NCI-H2171 treated with DMSO at 0.1 percent for 48 hours (cell line): ENCODE results near the gene AVL9.

Source experiments
- DNase-seq: peaks from one replicate; lab custom pipeline; 2025; lab: John Stamatoyannopoulos, UW

Gene AVL9

GRCh38 chr7:32533276-32534029 lies 38.2 kb downstream of the AVL9 start:
- DNase-seq = no peak

GRCh38 chr7:32535162-32535702 lies 39.9 kb downstream of the AVL9 start:
- no peak for DNase-seq

GRCh38 chr7:32536016-32536415 lies 40.7 kb downstream of the AVL9 start:
- DNase-seq = no peak

- DNase-seq = no peak
Observed at GRCh38 chr7:32536585-32536984, 41.3 kb downstream of the AVL9 start.

GRCh38 chr7:32537760-32538159 lies 42.5 kb downstream of the AVL9 start:
- DNase-seq = no peak

- DNase-seq = no peak
Observed at GRCh38 chr7:32539366-32539765, 44.1 kb downstream of the AVL9 start.

GRCh38 chr7:32539919-32540531 lies 44.7 kb downstream of the AVL9 start:
- DNase-seq = no peak

- DNase-seq = no peak
Observed at GRCh38 chr7:32542595-32542994, 47.3 kb downstream of the AVL9 start.

- DNase-seq = no peak
Observed at GRCh38 chr7:32559480-32559879, 64.2 kb downstream of the AVL9 start.

GRCh38 chr7:32560075-32560474 lies 64.8 kb downstream of the AVL9 start:
- DNase-seq = no peak

- no peak for DNase-seq
Observed at GRCh38 chr7:32561613-32562012, 66.3 kb downstream of the AVL9 start.

GRCh38 chr7:32564542-32564941 lies 69.3 kb downstream of the AVL9 start:
- DNase-seq = no peak

GRCh38 chr7:32569388-32570289 lies 74.3 kb downstream of the AVL9 start:
- DNase-seq = no peak

- DNase-seq = no peak
Observed at GRCh38 chr7:32573110-32573687, 77.9 kb downstream of the AVL9 start.

GRCh38 chr7:32574626-32575025 lies 79.3 kb downstream of the AVL9 start:
- DNase-seq = no peak

GRCh38 chr7:32577421-32577820 lies 82.1 kb downstream of the AVL9 start:
- DNase-seq = no peak

GRCh38 chr7:32579776-32580175 lies 84.5 kb downstream of the AVL9 start:
- DNase-seq = no peak

GRCh38 chr7:32580646-32581045 lies 85.4 kb downstream of the AVL9 start:
- DNase-seq = no peak

GRCh38 chr7:32582036-32582435 lies 86.7 kb downstream of the AVL9 start:
- no peak for DNase-seq

- peak; percentile 90 for DNase-seq
Observed at GRCh38 chr7:32583791-32584190, 88.5 kb downstream of the AVL9 start.

GRCh38 chr7:32586291-32587221 lies 91.3 kb downstream of the AVL9 start:
- DNase-seq = no peak
